HAP-1 (cell line): ENCODE results near the gene TOGARAM1.

ENCODE experiments used
- DNase-seq, 2 experiments: peaks; one replicate each; pipeline ENCODE4 v3.0.0-alpha.2; 2016 to 2020; ENCODE audit warnings: low spot score in 2 of 2
- H3K27me3 ChIP-seq: fragments of 250-450 bp; sonication (Bioruptor Pico); 2 replicates; pipeline ENCODE4 v1.5.1; 2020; ENCODE audit warnings: low read depth, mild to moderate bottlenecking, moderate library complexity
- H3K36me3 ChIP-seq: fragments of 250-450 bp; sonication (Bioruptor Pico); replicated peaks from 2 replicates; pipeline ENCODE4 v1.5.1; 2020; ENCODE audit warnings: mild to moderate bottlenecking
- H3K4me1 ChIP-seq: fragments of 250-450 bp; sonication (Bioruptor Pico); 2 replicates; pipeline ENCODE4 v1.5.1; 2020; ENCODE audit warnings: mild to moderate bottlenecking
- H3K4me3 ChIP-seq: fragments of 250-450 bp; sonication (Bioruptor Pico); 2 replicates; pipeline ENCODE4 v1.5.1; 2020; ENCODE audit warnings: mild to moderate bottlenecking, moderate library complexity
- H3K9me3 ChIP-seq: fragments of 250-450 bp; sonication (Bioruptor Pico); 2 replicates; pipeline ENCODE4 v1.5.1; 2020; ENCODE audit warnings: mild to moderate bottlenecking, moderate library complexity
- in situ Hi-C: fragments of 300-500 bp; cut with MboI; formaldehyde crosslinking; loops from 3 replicates; pipeline ENCODE4 v1.14.3; 2020; ENCODE audit warnings: low sequenced_read_pairs, inconsistent platforms, mixed read lengths

TOGARAM1 gene, protein sequence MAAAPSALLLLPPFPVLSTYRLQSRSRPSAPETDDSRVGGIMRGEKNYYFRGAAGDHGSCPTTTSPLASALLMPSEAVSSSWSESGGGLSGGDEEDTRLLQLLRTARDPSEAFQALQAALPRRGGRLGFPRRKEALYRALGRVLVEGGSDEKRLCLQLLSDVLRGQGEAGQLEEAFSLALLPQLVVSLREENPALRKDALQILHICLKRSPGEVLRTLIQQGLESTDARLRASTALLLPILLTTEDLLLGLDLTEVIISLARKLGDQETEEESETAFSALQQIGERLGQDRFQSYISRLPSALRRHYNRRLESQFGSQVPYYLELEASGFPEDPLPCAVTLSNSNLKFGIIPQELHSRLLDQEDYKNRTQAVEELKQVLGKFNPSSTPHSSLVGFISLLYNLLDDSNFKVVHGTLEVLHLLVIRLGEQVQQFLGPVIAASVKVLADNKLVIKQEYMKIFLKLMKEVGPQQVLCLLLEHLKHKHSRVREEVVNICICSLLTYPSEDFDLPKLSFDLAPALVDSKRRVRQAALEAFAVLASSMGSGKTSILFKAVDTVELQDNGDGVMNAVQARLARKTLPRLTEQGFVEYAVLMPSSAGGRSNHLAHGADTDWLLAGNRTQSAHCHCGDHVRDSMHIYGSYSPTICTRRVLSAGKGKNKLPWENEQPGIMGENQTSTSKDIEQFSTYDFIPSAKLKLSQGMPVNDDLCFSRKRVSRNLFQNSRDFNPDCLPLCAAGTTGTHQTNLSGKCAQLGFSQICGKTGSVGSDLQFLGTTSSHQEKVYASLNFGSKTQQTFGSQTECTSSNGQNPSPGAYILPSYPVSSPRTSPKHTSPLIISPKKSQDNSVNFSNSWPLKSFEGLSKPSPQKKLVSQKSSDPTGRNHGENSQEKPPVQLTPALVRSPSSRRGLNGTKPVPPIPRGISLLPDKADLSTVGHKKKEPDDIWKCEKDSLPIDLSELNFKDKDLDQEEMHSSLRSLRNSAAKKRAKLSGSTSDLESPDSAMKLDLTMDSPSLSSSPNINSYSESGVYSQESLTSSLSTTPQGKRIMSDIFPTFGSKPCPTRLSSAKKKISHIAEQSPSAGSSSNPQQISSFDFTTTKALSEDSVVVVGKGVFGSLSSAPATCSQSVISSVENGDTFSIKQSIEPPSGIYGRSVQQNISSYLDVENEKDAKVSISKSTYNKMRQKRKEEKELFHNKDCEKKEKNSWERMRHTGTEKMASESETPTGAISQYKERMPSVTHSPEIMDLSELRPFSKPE (N-terminal part only)

GRCh38 chr14:44961554-44962333 lies at the start of gene TOGARAM1, which contains the start of gene KLHL28:
Gene TOGARAM1 (plus strand): TSS chr14:44962190. CDS start chr14:44962422, 232 bp downstream.
Gene KLHL28 (minus strand): TSS chr14:44961947. CDS start chr14:44945928, 16,019 bp downstream.
- Histone ChIP-seq H3K27me3 (no peaks in the 10 kb centered on the region), H3K4me1 (peaks cover 8% of the 10 kb centered on the region), H3K4me3 (peak within 1 kb of the TSS; percentile 86), H3K9me3 (no peaks in the 10 kb centered on the region), H3K36me3 (no peaks in the 10 kb centered on the region)
- in situ Hi-C loops, result no loop called here
- DNase-seq, result peak; percentile 97 to 100

DNA sequence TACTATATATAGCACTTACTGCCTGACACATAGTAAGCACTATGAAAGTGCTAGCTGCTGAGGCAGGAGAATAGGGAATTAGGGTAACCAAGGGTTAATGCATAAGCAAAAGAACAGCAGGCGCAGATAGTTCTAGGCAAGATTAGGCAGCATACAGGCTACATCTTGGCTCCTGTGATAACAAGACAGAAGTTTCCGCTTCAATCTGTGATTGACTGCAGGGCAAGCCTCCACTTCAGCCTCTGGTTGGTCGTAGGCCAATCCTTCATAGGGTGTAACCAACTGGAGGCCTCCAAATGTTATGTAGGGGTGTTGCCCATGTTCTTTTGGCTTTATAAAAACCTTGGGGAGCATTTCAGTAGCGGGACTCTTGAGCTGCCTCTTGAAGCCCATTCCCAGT lies 47.1 kb upstream of the TOGARAM1 start:
- no peaks in the 10 kb centered on the region for H3K36me3 ChIP-seq
- in situ Hi-C loops, result no loop called here

DNA sequence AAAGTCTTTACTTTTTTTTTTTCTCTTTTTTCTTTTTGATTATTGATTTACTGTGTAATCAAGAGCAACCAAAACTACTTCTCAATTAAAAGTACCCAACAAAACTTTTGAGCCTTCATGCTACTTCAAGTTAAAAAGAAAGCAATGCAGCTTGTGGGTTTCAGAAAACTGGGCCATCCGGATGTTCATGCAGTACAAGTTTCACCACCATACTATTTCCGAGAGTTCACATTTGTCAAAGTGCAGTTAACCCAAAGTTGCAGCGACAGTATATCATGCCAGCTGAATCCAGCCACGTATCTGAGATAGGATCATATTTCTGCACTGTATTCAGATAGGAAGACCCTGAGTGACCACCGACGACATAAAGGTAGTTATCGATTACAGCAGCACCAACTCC lies 33.2 kb upstream of the TOGARAM1 start:
- DNase-seq, result no peak
- Histone ChIP-seq H3K4me1 (peaks cover 16% of the 10 kb centered on the region), H3K36me3 (no peaks in the 10 kb centered on the region), H3K4me3 (no peak overlapping the region), H3K27me3 (no peaks in the 10 kb centered on the region), H3K9me3 (no peaks in the 10 kb centered on the region)
- in situ Hi-C loops, result no loop called here

More for the DNA sequence above, 47.1 kb upstream of the TOGARAM1 start:
- DNase-seq, result peak in 1 of 2 experiments; percentile 51
- H3K27me3 ChIP-seq, result no peaks in the 10 kb centered on the region
- peaks cover 9% of the 10 kb centered on the region for H3K4me1 ChIP-seq
- no peak overlapping the region for H3K4me3 ChIP-seq
- no peaks in the 10 kb centered on the region for H3K9me3 ChIP-seq

- H3K36me3 ChIP-seq, result peaks cover 2% of the 10 kb centered on the region
- no peak for DNase-seq
- in situ Hi-C loops, result no loop called here
- no peaks in the 10 kb centered on the region for H3K9me3 ChIP-seq
- peaks cover 16% of the 10 kb centered on the region for H3K4me1 ChIP-seq
- no peak overlapping the region for H3K4me3 ChIP-seq
- H3K27me3 ChIP-seq, result no peaks in the 10 kb centered on the region
These were observed 26.8 kb upstream of the TOGARAM1 start for GRCh38 chr14:44935155-44935554.

DNA sequence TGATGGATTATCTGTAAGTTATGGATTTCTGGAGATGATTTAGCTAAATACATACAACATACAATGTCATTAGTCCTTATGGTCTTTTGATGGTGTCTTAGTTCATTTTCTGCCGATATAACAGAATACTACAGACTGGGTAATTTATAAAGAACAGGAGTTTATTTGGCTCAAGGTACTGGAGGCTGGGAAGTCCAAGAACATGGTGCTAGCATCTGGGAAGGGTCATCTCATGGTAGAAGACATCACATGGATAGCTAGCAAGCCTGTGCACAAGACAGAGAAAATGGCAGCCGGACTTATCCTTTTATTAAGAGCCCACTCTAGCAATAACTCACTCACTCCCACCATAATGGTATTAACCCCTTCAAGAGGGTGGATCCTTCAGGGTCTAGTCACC lies 24.4 kb upstream of the TOGARAM1 start:
- in situ Hi-C loops, result no loop called here
- no peaks in the 10 kb centered on the region for H3K9me3 ChIP-seq
- no peak for DNase-seq
- no peaks in the 10 kb centered on the region for H3K27me3 ChIP-seq
- H3K4me3 ChIP-seq, result no peak overlapping the region
- peaks cover 6% of the 10 kb centered on the region for H3K36me3 ChIP-seq
- H3K4me1 ChIP-seq, result 0 out of 2 replicates have a peak, but pooled peaks cover 3% of the 10 kb centered on the region

- in situ Hi-C loops, result no loop called here
- no peaks in the 10 kb centered on the region for H3K4me1 ChIP-seq
- H3K9me3 ChIP-seq, result no peaks in the 10 kb centered on the region
- peaks cover 7% of the 10 kb centered on the region for H3K36me3 ChIP-seq
- no peaks in the 10 kb centered on the region for H3K27me3 ChIP-seq
- DNase-seq, result no peak
- H3K4me3 ChIP-seq, result no peak overlapping the region
These were observed 21.8 kb upstream of the TOGARAM1 start for GRCh38 chr14:44940211-44940610.

GRCh38 chr14:44940944-44941343 lies 21.0 kb upstream of the TOGARAM1 start:
- peaks cover 12% of the 10 kb centered on the region for H3K36me3 ChIP-seq
- H3K9me3 ChIP-seq, result no peaks in the 10 kb centered on the region
- H3K27me3 ChIP-seq, result no peaks in the 10 kb centered on the region
- no peaks in the 10 kb centered on the region for H3K4me1 ChIP-seq
- no peak for DNase-seq
- no peak overlapping the region for H3K4me3 ChIP-seq
- in situ Hi-C loops, result no loop called here

DNA sequence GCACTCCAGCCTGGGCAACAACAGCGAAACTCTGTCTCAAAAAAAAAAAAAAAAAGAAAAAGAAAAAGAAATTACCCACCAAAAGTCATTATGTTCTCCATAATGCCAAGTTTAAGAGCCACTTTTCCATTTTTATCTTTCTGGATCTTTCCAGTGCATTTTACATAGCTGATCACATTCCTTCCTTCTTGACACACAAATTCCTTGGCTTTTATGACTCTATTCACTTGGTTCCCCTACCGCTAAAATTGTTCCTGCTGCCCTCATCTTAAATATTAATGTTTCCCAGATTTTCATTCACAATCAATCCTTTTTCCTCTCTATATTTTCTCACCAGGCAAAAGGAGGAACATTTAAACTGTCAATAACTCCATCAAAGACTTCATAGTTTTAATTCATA lies 20.4 kb upstream of the TOGARAM1 start:
- in situ Hi-C loops, result no loop called here
- H3K27me3 ChIP-seq, result no peaks in the 10 kb centered on the region
- H3K9me3 ChIP-seq, result no peaks in the 10 kb centered on the region
- H3K4me3 ChIP-seq, result no peak overlapping the region
- H3K4me1 ChIP-seq, result no peaks in the 10 kb centered on the region
- peaks cover 12% of the 10 kb centered on the region for H3K36me3 ChIP-seq
- DNase-seq, result no peak

DNA sequence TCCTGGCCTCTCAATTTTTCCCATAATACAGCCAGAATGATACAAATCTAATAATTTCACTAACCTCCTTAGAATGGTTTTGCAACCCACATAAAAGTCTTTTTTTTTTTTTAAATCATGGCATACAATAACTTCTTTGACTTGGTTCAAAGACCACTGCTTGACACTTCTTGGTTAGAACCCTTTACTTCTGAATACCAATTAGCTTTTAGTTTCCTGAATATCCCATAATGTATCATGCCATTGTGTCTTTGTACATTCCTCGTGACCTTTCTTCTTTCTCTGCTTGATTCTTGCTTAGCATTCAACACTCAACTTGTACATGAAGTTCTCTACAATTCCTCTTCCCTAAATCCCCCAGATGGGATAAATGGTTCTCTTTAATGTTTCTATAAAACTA lies 19.6 kb upstream of the TOGARAM1 start:
- no peaks in the 10 kb centered on the region for H3K27me3 ChIP-seq
- in situ Hi-C loops, result no loop called here
- H3K4me3 ChIP-seq, result no peak overlapping the region
- no peaks in the 10 kb centered on the region for H3K4me1 ChIP-seq
- H3K36me3 ChIP-seq, result peaks cover 12% of the 10 kb centered on the region
- no peaks in the 10 kb centered on the region for H3K9me3 ChIP-seq
- no peak for DNase-seq

GRCh38 chr14:44944107-44944506 lies 17.9 kb upstream of the TOGARAM1 start:
- no peak for DNase-seq
- Histone ChIP-seq H3K4me3 (no peak overlapping the region), H3K27me3 (no peaks in the 10 kb centered on the region), H3K4me1 (no peaks in the 10 kb centered on the region), H3K36me3 (peaks cover 12% of the 10 kb centered on the region), H3K9me3 (no peaks in the 10 kb centered on the region)
- in situ Hi-C loops, result no loop called here

DNA sequence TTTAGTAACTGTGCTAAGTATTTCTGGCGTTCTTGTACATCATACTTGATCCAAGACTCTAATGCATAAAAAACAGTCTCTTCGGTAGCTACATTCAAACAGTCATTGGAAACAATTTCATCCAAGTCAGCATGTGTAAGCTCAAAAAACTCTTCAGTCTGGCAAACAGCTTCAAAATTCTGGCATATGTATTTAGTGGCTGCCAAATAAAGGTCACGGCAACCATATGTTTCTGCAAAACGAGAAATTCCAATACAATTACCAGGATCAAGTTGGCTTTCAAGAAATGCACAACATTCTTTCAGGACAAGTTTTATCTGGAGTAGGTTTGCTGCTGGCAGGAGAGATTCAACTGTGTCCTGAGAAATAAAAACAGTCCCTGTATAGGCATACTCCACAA lies 16.7 kb upstream of the TOGARAM1 start:
- in situ Hi-C loops, result no loop called here
- Histone ChIP-seq H3K36me3 (peaks cover 8% of the 10 kb centered on the region; the same call in 1 of the 2 replicates), H3K27me3 (no peaks in the 10 kb centered on the region), H3K4me1 (no peaks in the 10 kb centered on the region), H3K9me3 (no peaks in the 10 kb centered on the region), H3K4me3 (no peak overlapping the region)
- DNase-seq, result no peak

GRCh38 chr14:44951051-44951450 lies 10.9 kb upstream of the TOGARAM1 start:
- no peaks in the 10 kb centered on the region for H3K4me1 ChIP-seq
- in situ Hi-C loops, result no loop called here
- no peak for DNase-seq
- H3K9me3 ChIP-seq, result no peaks in the 10 kb centered on the region
- H3K27me3 ChIP-seq, result no peaks in the 10 kb centered on the region
- no peaks in the 10 kb centered on the region for H3K36me3 ChIP-seq
- H3K4me3 ChIP-seq, result no peak overlapping the region
